IPS DF 19.7 (cell line): ENCODE measurements around the gene DMAP1.
A peak's percentile ranks its signal among the peaks of the same experiment; 100 is the strongest.

ENCODE experiments used
- DNase-seq: peaks from one replicate; pipeline ENCODE4 v3.0.0-alpha.2; 2013; ENCODE audit warnings: low read depth, low spot score

DMAP1 gene

DNA sequence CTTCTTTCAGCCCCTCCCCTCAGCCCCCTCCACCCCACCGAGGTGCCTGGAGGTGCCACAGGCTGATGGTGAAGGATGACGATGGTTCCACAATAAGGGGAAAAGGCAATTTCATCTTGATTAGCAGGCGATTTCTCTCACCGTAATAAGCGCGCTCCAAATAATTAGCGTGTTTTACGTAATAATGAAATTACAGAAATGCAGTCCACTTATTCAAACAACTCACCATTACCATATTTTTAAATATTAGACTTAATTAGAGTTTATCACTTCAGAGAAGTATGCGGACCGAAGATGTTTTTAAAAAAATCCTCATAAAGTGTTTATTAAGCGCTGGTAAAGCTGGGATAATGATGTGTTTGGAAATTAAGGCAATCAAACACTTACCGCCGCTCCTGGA, 14.9 kb downstream of the DMAP1 start:
- DNase-seq = no peak

DNA sequence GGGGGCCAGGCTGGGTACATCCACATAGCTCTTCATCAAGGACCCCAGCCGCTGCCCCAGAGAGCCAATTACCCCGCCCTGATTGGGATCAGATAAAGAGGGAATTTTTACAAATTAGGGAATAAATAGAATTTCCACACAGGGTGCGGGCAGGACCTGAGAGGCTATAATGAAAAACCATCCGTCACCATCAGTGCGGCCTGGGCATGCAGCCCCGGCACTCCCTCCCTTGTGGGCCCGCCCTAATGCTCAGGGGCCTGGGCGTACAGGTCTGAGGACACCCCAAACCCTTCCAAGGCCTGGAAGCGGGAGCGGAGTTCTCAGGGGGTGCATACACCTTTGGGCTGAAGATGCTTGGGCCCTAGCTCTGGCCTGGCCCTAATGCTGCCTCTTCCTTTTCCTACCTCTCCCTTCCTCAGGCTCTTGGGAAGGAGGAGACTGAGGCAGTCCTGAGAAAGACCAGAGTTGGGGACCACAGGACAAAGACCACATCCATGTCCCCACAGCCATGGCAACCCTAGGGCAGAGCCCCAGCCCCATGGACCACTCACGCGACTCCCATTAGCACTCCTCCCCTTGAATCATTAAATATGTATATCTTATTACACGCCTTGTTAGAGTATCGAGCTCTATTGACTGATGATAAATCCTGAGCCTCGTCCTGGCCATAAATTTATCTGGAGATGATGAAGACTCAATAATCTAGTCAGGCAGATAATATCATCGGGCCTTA, 16.3 kb downstream of the DMAP1 start:
- DNase-seq = no peak

DNA sequence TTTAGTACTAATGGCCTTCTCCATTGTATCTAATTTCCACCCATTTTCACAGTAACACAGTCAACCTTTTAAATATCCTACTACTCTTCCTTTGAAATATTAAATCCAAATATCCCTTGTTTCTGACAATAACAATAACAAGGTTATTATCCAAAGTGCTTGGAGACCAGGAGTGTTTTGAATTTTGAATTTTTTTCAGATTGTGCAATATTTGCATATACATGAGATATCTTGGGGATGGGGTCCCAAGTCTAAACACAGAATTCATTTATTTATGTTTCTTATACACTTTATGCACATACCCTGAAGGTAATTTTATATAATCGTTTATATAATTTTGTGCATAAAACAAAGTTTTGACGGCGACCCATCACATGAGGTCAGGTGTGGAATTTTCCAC, 17.5 kb downstream of the DMAP1 start:
- DNase-seq = no peak

DNA sequence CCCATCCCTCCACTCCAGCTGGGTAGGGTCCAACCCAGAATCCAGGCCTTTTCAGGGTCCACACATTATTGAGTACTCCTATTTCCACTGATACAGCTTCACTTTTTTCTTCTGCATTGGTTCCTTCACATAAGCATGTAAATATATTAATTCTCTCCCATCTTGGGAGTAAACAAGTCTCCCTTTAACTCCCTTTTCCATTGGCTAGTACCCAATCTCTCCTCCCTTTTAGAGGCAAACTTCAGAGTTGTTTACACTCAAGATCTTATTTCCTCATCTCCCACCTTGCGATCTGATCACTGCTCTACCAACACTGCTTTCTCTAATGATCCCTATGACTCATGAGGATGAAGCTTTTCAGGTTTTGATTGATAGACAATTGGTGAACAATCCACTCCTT, 20.3 kb downstream of the DMAP1 start:
- DNase-seq = no peak

DNA sequence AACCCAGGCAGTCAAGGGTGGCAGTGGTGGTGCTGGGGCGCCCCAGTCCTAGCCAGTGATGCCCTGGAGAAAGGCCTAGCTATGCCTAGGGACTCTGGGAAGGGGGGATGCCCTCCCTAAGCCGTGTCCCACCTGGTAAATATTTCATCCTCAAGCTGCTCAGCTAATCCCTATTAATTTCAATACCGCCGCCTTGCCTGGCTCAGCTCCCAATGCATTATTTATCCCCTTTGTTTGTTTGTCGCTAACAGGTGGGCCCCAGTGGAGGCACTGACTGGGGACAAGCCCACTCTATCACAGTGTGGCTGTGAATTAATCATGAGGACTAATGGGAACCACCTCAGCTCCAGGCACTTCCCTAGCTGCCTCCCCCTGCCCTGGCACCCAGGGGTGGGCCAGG, 22.5 kb downstream of the DMAP1 start:
- no peak for DNase-seq

DNA sequence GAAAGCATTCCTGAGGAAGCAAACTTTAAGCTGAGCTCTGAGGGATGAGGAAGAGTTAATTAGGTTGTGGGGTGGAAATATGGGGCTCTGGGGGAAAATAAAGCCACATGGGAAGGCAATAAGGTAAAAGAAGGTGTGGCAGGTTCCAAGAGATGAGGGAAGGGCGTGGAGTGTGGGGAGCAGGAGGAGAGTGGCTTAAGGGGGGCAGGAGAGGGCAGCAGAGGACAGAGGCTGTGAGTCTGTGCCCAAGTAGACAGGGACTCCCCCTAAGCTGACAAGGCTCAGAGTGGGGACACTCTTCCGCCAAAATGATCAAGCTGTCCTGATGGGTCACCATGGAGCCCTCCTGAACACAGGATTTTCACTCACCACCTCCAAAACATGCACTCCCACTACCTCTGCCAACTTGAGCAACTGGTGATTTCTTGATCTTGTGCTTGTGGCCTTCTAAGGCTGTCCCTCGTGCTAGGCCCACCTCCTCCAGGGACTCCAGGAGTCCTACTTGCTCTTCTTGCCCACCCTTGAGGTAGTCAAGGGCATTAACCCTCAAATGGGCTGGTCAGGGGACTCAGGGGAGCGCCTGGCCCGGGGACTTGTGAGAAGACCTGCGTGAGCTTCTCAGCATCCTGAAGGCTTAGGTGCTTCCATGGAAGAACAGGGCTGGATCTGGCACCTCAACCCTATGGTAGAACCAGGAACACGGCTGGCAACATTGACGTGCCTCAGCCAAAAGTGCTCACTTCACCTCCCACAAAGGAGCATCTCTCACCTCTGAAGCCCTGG, 23.4 kb downstream of the DMAP1 start:
- DNase-seq = no peak

DNA sequence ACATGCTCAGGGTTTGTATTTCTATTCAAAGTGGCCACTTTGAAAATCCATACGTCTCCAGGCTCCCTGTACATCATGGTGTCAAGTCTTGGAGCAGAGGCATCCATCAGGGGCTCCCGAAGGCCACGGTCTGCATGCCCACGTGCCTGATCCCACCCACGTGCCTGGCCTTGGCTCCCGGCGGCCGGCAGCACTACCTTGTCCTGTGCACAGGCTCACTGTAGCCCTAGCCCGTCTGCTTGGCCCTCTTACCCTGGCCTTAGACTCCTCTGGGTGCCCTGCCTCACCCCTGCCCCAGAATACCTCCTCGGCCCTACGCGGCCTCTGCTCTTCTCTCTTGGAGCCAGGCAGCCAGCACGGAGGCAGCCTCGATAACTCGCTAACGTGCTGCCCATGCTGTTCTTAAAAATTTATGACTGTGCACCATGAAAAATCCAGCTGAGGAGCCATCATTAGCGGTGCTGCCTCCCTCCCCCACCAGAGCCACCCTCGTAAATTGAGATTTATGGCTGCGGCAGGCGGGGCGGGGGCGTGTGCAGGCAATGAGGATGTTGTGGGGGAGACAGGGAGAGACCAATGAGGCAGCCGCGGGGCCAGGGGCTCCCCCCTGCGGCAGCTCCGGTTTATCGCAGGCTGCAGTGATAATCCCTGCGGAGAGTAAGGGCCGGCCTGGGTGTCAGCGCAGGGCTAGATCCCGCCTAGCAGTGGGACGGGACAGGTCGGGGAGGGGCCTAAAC, 24.6 kb downstream of the DMAP1 start:
- peak; percentile 61 for DNase-seq

DNA sequence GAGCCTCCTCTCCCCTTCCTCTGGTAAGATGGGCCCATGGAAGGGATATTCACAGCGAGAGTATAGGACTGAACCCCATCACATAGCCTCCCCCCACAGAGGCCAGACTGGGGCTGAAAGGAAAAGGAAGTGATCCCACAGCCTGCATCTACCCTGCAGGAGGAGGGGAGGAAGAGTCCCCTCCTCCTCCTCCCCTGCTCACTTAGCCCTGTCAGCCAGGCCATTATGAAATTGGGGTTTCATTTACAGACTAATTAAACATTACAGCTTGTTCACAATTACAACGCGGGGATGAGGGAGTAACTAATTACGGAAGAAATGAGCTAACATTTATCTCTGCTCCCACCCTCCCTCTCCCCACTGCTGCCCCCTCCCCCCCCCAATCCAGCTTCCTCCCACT, 25.4 kb downstream of the DMAP1 start:
- no peak for DNase-seq

DNA sequence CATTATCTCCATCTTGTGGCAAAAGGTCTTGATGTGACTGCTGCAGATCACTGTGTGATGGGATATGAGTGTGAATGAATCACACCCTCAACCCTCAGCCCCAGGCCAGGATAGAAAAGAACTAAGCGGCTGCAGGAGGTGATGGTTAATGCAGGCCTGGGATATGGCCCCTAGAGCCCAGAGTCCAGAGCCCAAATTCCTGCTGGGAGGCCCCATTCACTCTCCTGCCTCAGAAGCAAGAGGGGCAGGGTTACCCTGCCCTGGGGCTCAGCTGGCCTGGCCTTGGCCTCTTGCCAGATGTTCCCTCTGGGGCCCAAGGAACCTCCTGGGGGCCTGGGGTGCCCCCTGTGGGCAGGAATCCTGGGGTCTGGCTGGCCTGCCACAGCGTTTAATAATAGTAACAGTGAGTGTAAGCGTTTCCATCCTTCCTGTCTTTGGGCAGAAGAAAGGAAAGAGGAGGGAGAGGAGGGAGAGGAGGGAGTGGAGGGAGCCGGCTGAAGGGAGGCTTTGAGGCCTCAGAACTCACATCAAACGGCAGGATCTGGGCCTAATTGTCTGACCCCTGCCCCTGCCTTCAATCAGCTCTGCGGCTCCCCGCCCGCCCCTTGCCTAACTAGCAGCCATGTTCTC, 26.2 kb downstream of the DMAP1 start:
- DNase-seq = no peak

DNA sequence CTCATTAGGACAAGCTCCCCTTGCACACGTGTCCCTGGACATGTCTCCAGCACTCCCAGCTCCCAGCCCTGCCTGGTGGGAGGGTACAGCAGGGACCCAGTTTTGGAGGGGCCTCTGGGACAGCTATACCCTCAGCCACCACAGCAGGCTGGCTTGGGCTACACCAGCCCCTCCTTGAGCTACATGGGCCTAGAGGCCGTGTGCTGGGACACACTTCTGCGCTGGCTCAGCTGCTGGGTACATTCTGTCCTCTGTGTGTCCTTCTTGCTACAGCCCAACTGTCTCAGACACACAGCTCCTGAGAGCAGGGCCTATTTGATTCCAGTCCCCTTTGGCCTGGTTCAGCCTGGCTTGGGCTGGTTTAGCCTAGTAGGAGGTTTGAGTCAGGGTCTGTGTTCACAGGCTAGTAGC, 26.7 kb downstream of the DMAP1 start:
- DNase-seq = no peak

DNA sequence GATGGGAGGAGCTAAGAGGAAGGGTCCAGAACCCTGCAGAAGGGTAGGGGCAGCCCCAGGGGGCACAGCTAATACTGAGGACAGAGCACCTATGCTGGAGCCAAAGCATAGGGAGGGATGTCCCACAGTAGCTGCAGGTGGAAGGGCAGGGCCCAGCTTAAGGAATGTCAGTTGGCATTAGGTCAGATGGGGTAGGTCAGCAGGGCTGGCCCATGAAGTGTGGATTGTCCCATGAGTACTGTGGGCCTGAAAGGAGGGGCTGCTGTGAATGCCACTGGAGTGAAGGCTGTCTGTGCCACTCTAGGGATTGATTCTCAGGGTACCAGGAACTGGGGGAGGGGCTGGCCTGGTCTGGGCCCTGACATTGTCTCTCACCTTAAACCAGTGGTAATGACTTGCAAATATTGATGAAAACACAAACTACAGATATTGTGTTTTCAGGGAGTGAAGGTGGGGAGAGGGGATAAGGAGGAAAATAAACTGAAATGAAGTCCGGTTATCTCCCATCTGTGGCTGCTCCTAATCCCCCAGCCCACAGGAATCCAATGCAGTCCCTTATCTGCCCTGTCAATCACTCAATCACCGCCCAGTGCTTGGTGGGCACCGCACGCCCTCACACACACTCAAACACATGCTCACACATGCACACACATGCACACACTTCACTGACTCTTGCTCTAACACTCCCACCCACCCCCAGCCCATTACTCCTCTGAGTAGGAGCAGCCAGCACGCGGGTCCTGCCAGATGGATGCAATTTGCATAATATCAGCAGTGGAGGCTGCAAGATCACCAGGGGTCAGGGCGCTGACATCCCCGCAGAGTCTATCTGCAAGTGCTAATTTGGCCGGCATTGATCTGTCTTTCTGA, 27.8 kb downstream of the DMAP1 start:
- DNase-seq = no peak

- DNase-seq = no peak
Measured at GRCh38 chr1:44242746-44243145, 29.5 kb downstream of the DMAP1 start.

GRCh38 chr1:44243782-44244495, 30.7 kb downstream of the DMAP1 start:
- no peak for DNase-seq

DNA sequence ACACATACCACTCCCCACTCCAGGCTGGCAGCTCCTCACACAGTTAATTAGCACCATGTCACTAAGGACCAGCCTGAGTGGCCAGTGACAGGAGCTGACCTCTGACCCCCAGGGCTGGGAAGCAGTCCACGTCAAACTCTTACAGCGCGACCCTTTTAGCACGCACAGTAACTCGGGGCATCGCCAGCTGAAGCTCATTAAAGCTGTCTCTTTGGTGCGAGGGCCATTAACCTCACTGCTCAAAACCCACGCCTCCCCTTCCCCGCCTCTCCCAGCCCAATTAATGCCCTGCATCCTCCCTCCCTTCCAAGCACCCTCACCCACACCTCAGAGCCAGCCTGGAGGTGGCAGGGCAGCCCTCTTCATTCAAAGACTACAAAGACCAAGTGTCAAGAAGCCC, 31.7 kb downstream of the DMAP1 start:
- no peak for DNase-seq

DNA sequence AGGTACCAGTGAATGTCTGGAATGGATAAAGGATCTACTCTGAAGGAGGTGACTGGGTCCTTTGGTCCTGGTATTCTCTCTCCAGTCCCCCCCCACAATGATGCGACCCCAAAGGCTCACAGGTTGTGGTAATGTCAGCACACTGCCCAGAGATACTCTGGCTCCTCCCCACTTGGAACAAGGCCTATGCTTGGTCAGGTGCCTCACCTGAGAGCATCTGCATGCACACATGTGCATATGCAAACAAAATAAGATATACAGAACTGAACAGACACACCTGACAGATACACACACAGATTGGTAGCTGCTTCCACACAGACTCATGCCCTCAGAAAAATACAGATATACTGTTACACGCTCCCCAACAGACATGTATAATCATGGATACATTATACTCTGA, 33.5 kb downstream of the DMAP1 start:
- no peak for DNase-seq

- no peak for DNase-seq
Measured at GRCh38 chr1:44249543-44249942, 36.3 kb downstream of the DMAP1 start.

- no peak for DNase-seq
Measured at GRCh38 chr1:44250068-44250781, 37.0 kb downstream of the DMAP1 start.

DNA sequence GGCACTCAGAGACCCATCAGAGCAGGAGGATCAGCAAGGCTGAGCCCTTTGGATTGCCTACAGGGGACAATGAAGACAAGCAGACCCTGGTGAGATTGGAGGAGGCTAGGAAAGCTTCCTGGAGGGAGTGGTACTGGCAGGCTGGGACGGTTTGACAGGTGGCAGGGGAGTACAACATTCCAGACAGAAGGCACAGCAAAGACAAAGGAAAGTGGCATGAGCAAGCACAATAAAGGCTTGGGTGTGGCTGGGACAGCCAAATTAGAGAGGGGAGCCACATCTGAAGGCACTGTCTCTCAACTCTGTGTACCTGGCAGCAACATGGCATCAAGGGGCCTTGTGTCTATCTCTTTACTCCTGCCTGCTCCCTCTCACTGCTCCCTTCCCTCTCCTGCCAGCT, 38.2 kb downstream of the DMAP1 start:
- no peak for DNase-seq

GRCh38 chr1:44251989-44252671, 38.9 kb downstream of the DMAP1 start:
- no peak for DNase-seq
